Measurements from ENCODE around the gene LPIN3. TPM values are rescaled to one million over a fixed set of nuclear protein-coding genes. Genes with fewer than 3 reads are reported as not detected.

The LPIN3 gene
- polyA plus RNA-seq, 2 donors = 26.4 to 84.1 TPM

DNA sequence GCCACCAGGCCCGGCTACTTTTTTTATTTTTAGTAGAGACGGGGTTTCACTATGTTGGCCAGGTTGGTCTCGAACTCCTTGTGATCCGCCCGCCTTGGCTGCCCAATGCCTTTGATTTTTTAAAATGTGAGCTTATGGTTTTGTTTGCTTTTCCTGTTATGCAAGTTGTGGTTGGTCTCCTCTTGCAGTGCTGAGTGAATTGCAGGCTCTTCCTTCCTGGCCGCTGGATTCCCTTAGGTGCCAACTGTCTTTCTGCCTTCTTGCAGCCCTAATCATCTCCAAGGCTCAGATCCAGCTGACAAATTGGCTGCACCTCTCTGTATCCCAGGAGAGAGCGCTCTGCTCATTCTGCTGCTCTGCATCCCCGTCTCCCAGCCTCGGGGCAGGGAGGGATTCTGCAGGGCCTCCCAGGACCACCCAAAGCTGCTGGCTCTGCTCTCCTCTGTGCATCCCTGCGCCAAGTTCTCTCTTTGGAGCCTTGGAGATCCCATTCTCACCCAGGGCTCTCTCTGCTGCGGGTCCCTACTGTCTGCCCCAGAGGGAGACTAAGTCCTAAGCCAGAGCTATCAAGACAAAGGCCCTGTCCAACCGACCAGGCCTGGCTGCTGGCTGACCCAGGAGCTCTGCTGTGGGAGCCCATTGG lies 40.1 kb downstream of the LPIN3 start:
- 45 to 54% methylated on average over 12 of the region's 12 CpGs for WGBS, 2 donors
- H3K27me3 ChIP-seq (ENCODE audit: control insufficient read depth in 1 of 2, insufficient read depth in 2 of 2, low read length in 2 of 2) = no peaks in the 10 kb centered on the region
- no peak overlapping the region for H3K27ac ChIP-seq (ENCODE audit: low read depth in 2 of 2, low read length in 1 of 2)
- no peaks in the 10 kb centered on the region for H3K9me3 ChIP-seq (ENCODE audit: control insufficient read depth in 2 of 2, insufficient read depth in 1 of 2, low read depth in 1 of 2, low read length in 1 of 2)
- H3K4me1 ChIP-seq (ENCODE audit: control insufficient read depth in 2 of 2, insufficient read depth in 2 of 2, low read length in 1 of 2) = no peaks in the 10 kb centered on the region
- H3K36me3 ChIP-seq (ENCODE audit: control insufficient read depth in 2 of 2, insufficient read depth in 2 of 2, low read length in 1 of 2) = no peaks in the 10 kb centered on the region
- H3K4me3 ChIP-seq (ENCODE audit: low read depth in 1 of 2, low read length in 2 of 2) = no peak overlapping the region

- H3K36me3 ChIP-seq (ENCODE audit: control insufficient read depth in 2 of 2, insufficient read depth in 2 of 2, low read length in 1 of 2) = no peaks in the 10 kb centered on the region
- H3K9me3 ChIP-seq (ENCODE audit: control insufficient read depth in 2 of 2, insufficient read depth in 1 of 2, low read depth in 1 of 2, low read length in 1 of 2) = no peaks in the 10 kb centered on the region
- H3K4me1 ChIP-seq (ENCODE audit: control insufficient read depth in 2 of 2, insufficient read depth in 2 of 2, low read length in 1 of 2) = peaks cover 0 to 2% of the 10 kb centered on the region in 2 donors
- H3K4me3 ChIP-seq (ENCODE audit: low read depth in 1 of 2, low read length in 2 of 2) = no peak overlapping the region
- H3K27me3 ChIP-seq (ENCODE audit: control insufficient read depth in 1 of 2, insufficient read depth in 2 of 2, low read length in 2 of 2) = no peaks in the 10 kb centered on the region
- H3K27ac ChIP-seq (ENCODE audit: low read depth in 2 of 2, low read length in 1 of 2) = no peak overlapping the region
- WGBS, 2 donors = 67 to 70% methylated on average over 7 of the region's 7 CpGs
These were observed 42.2 kb downstream of the LPIN3 start for GRCh38 chr20:41382791-41383305.

- WGBS, 2 donors = 70 to 71% methylated on average over 14 of the region's 14 CpGs
- no peaks in the 10 kb centered on the region for H3K36me3 ChIP-seq (ENCODE audit: control insufficient read depth in 2 of 2, insufficient read depth in 2 of 2, low read length in 1 of 2)
- H3K27ac ChIP-seq (ENCODE audit: low read depth in 2 of 2, low read length in 1 of 2) = no peak overlapping the region
These were observed 46.1 kb downstream of the LPIN3 start for GRCh38 chr20:41386502-41387427.

GRCh38 chr20:41387444-41387851 lies 46.8 kb downstream of the LPIN3 start:
- Histone ChIP-seq H3K27ac (ENCODE audit: low read depth in 2 of 2, low read length in 1 of 2) (no peak overlapping the region), H3K9me3 (ENCODE audit: control insufficient read depth in 2 of 2, insufficient read depth in 1 of 2, low read depth in 1 of 2, low read length in 1 of 2) (no peaks in the 10 kb centered on the region), H3K4me1 (ENCODE audit: control insufficient read depth in 2 of 2, insufficient read depth in 2 of 2, low read length in 1 of 2) (peaks cover 2 to 8% of the 10 kb centered on the region in 2 donors), H3K4me3 (ENCODE audit: low read depth in 1 of 2, low read length in 2 of 2) (no peak overlapping the region), H3K27me3 (ENCODE audit: control insufficient read depth in 1 of 2, insufficient read depth in 2 of 2, low read length in 2 of 2) (no peaks in the 10 kb centered on the region), H3K36me3 (ENCODE audit: control insufficient read depth in 2 of 2, insufficient read depth in 2 of 2, low read length in 1 of 2) (no peaks in the 10 kb centered on the region)
- 51 to 54% methylated on average over 9 of the region's 9 CpGs for WGBS, 2 donors

More at GRCh38 chr20:41386502-41387427, 46.1 kb downstream of the LPIN3 start:
- no peaks in the 10 kb centered on the region for H3K9me3 ChIP-seq (ENCODE audit: control insufficient read depth in 2 of 2, insufficient read depth in 1 of 2, low read depth in 1 of 2, low read length in 1 of 2)
- H3K4me1 ChIP-seq (ENCODE audit: control insufficient read depth in 2 of 2, insufficient read depth in 2 of 2, low read length in 1 of 2) = peaks cover 2 to 3% of the 10 kb centered on the region in 2 donors
- no peaks in the 10 kb centered on the region for H3K27me3 ChIP-seq (ENCODE audit: control insufficient read depth in 1 of 2, insufficient read depth in 2 of 2, low read length in 2 of 2)
- H3K4me3 ChIP-seq (ENCODE audit: low read depth in 1 of 2, low read length in 2 of 2) = no peak overlapping the region

- H3K9me3 ChIP-seq (ENCODE audit: control insufficient read depth in 2 of 2, insufficient read depth in 1 of 2, low read depth in 1 of 2, low read length in 1 of 2) = no peaks in the 10 kb centered on the region
- peaks cover 2 to 17% of the 10 kb centered on the region in 2 donors for H3K4me1 ChIP-seq (ENCODE audit: control insufficient read depth in 2 of 2, insufficient read depth in 2 of 2, low read length in 1 of 2)
- H3K27ac ChIP-seq (ENCODE audit: low read depth in 2 of 2, low read length in 1 of 2) = no peak overlapping the region
- WGBS, 2 donors = 94 to 97% methylated on average over 3 of the region's 3 CpGs
- no peak overlapping the region for H3K4me3 ChIP-seq (ENCODE audit: low read depth in 1 of 2, low read length in 2 of 2)
- no peaks in the 10 kb centered on the region for H3K27me3 ChIP-seq (ENCODE audit: control insufficient read depth in 1 of 2, insufficient read depth in 2 of 2, low read length in 2 of 2)
- H3K36me3 ChIP-seq (ENCODE audit: control insufficient read depth in 2 of 2, insufficient read depth in 2 of 2, low read length in 1 of 2) = no peaks in the 10 kb centered on the region
These were observed 50.3 kb downstream of the LPIN3 start for GRCh38 chr20:41390889-41391288.

DNA sequence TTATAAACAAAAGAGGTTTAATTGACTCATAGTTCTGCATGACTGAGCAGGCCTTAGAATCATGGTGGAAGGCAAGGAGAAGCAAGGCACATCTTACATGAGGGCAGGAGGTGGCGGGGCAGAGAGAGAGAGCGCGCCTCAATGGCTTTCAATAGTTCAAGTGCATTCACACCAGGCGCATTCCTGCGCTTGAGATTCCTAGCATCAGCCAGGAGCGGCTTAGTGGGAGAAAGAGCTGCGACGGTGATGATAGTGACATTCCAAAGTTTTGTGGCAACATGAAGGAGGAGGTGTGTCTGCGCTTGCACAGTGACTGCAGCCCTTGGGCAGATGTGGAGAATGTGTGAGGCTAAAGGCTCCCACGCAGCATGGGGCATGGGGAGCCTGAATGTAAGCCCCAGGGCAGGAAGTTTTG lies 51.0 kb downstream of the LPIN3 start:
- Histone ChIP-seq H3K4me3 (ENCODE audit: low read depth in 1 of 2, low read length in 2 of 2) (no peak overlapping the region), H3K27ac (ENCODE audit: low read depth in 2 of 2, low read length in 1 of 2) (peak overlapping the region in 1 of 2 donors; percentile 67), H3K4me1 (ENCODE audit: control insufficient read depth in 2 of 2, insufficient read depth in 2 of 2, low read length in 1 of 2) (peaks cover 1 to 17% of the 10 kb centered on the region in 2 donors), H3K27me3 (ENCODE audit: control insufficient read depth in 1 of 2, insufficient read depth in 2 of 2, low read length in 2 of 2) (no peaks in the 10 kb centered on the region), H3K36me3 (ENCODE audit: control insufficient read depth in 2 of 2, insufficient read depth in 2 of 2, low read length in 1 of 2) (no peaks in the 10 kb centered on the region), H3K9me3 (ENCODE audit: control insufficient read depth in 2 of 2, insufficient read depth in 1 of 2, low read depth in 1 of 2, low read length in 1 of 2) (no peaks in the 10 kb centered on the region)
- 56 to 69% methylated on average over 10 of the region's 10 CpGs for WGBS, 2 donors

DNA sequence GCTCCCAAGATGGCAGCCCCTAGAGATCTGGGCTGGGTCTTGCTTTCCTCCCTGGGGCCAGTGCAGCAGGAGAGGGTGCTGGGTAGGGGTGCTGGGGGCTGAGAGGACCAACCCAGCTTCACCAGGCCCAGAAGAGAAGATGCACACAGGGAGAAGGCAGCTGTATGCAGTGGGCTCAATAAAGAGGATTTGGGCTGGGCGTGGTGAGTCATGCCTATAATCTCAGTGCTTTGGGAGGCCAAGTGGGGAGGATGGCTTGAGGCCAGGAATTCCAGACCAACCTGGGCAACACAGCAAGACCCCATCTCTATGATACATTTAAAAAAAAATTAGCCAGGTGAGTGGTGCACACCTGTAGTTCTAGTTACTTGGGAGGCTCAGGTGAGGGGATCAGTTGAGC lies 51.7 kb downstream of the LPIN3 start:
- 73 to 97% methylated on average over 1 of the region's 1 CpG for WGBS, 2 donors
- peaks cover 0 to 17% of the 10 kb centered on the region in 2 donors for H3K4me1 ChIP-seq (ENCODE audit: control insufficient read depth in 2 of 2, insufficient read depth in 2 of 2, low read length in 1 of 2)
- H3K4me3 ChIP-seq (ENCODE audit: low read depth in 1 of 2, low read length in 2 of 2) = no peak overlapping the region
- peak overlapping the region in 1 of 2 donors; percentile 67 for H3K27ac ChIP-seq (ENCODE audit: low read depth in 2 of 2, low read length in 1 of 2)
- no peaks in the 10 kb centered on the region for H3K9me3 ChIP-seq (ENCODE audit: control insufficient read depth in 2 of 2, insufficient read depth in 1 of 2, low read depth in 1 of 2, low read length in 1 of 2)
- no peaks in the 10 kb centered on the region for H3K36me3 ChIP-seq (ENCODE audit: control insufficient read depth in 2 of 2, insufficient read depth in 2 of 2, low read length in 1 of 2)
- H3K27me3 ChIP-seq (ENCODE audit: control insufficient read depth in 1 of 2, insufficient read depth in 2 of 2, low read length in 2 of 2) = no peaks in the 10 kb centered on the region

GRCh38 chr20:41392871-41393704 lies 52.5 kb downstream of the LPIN3 start:
- peaks cover 0 to 21% of the 10 kb centered on the region in 2 donors for H3K4me1 ChIP-seq (ENCODE audit: control insufficient read depth in 2 of 2, insufficient read depth in 2 of 2, low read length in 1 of 2)
- H3K36me3 ChIP-seq (ENCODE audit: control insufficient read depth in 2 of 2, insufficient read depth in 2 of 2, low read length in 1 of 2) = no peaks in the 10 kb centered on the region
- no peak overlapping the region for H3K4me3 ChIP-seq (ENCODE audit: low read depth in 1 of 2, low read length in 2 of 2)
- H3K9me3 ChIP-seq (ENCODE audit: control insufficient read depth in 2 of 2, insufficient read depth in 1 of 2, low read depth in 1 of 2, low read length in 1 of 2) = no peaks in the 10 kb centered on the region
- H3K27me3 ChIP-seq (ENCODE audit: control insufficient read depth in 1 of 2, insufficient read depth in 2 of 2, low read length in 2 of 2) = no peaks in the 10 kb centered on the region
- 52 to 55% methylated on average over 12 of the region's 12 CpGs for WGBS, 2 donors
- H3K27ac ChIP-seq (ENCODE audit: low read depth in 2 of 2, low read length in 1 of 2) = peak overlapping the region in 1 of 2 donors; percentile 52

- Histone ChIP-seq H3K4me1 (ENCODE audit: control insufficient read depth in 2 of 2, insufficient read depth in 2 of 2, low read length in 1 of 2) (peaks cover 0 to 24% of the 10 kb centered on the region in 2 donors), H3K27ac (ENCODE audit: low read depth in 2 of 2, low read length in 1 of 2) (peak overlapping the region in 1 of 2 donors; percentile 6), H3K36me3 (ENCODE audit: control insufficient read depth in 2 of 2, insufficient read depth in 2 of 2, low read length in 1 of 2) (no peaks in the 10 kb centered on the region), H3K9me3 (ENCODE audit: control insufficient read depth in 2 of 2, insufficient read depth in 1 of 2, low read depth in 1 of 2, low read length in 1 of 2) (no peaks in the 10 kb centered on the region), H3K4me3 (ENCODE audit: low read depth in 1 of 2, low read length in 2 of 2) (no peak overlapping the region), H3K27me3 (ENCODE audit: control insufficient read depth in 1 of 2, insufficient read depth in 2 of 2, low read length in 2 of 2) (no peaks in the 10 kb centered on the region)
- 47 to 53% methylated on average over 3 of the region's 3 CpGs for WGBS, 2 donors
These were observed 53.1 kb downstream of the LPIN3 start for GRCh38 chr20:41393705-41394066.

Data from esophagus (tissue), 2 donors.